ENCODE measurements around the gene ADD2.
"Not testable (repeated sequence)": the region's sequence is repeated elsewhere in the genome, so short reads cannot be mapped to it uniquely, and the experiment has no call there.

Gene ADD2

GRCh38 chr2:70806620-70807019 lies 38.6 kb upstream of the ADD2 start:
- no peak for DNase-seq (ENCODE audit: low read depth, low spot score)
- Histone ChIP-seq H3K36me3 (ENCODE audit: insufficient read depth, low read length) (no peaks in the 10 kb centered on the region), H3K9me3 (ENCODE audit: low read depth, low read length) (no peaks in the 10 kb centered on the region), H3K27ac (no peak overlapping the region), H3K4me3 (no peak overlapping the region), H3K9ac (ENCODE audit: insufficient read length) (no peak overlapping the region)
- TF ChIP-seq POLR2AphosphoS5 (IDR thresholded peaks at IDR 0.05; ENCODE audit: borderline replicate concordance, low read depth, low read length) (no peak), FOXP2 (optimal IDR thresholded peaks at IDR 0.05; ENCODE audit: control extremely low read depth, extremely low read length, insufficient read depth) (no peak), EZH2 (IDR thresholded peaks at IDR 0.05) (no peak)

- Histone ChIP-seq H3K27ac (no peak overlapping the region), H3K9me3 (ENCODE audit: low read depth, low read length) (no peaks in the 10 kb centered on the region), H3K4me3 (no peak overlapping the region), H3K9ac (ENCODE audit: insufficient read length) (no peak overlapping the region), H3K36me3 (ENCODE audit: insufficient read depth, low read length) (no peaks in the 10 kb centered on the region)
- DNase-seq (ENCODE audit: low read depth, low spot score) = no peak
- TF ChIP-seq EZH2 (IDR thresholded peaks at IDR 0.05) (no peak), POLR2AphosphoS5 (IDR thresholded peaks at IDR 0.05; ENCODE audit: borderline replicate concordance, low read depth, low read length) (no peak), FOXP2 (optimal IDR thresholded peaks at IDR 0.05; ENCODE audit: control extremely low read depth, extremely low read length, insufficient read depth) (no peak)
These were observed 38.0 kb upstream of the ADD2 start for GRCh38 chr2:70806013-70806412.

GRCh38 chr2:70801607-70802263 lies 33.7 kb upstream of the ADD2 start:
- DNase-seq (ENCODE audit: low read depth, low spot score) = no peak
- no peak overlapping the region for H3K27ac ChIP-seq

GRCh38 chr2:70799706-70800105 lies 31.7 kb upstream of the ADD2 start:
- Histone ChIP-seq H3K4me3 (no peak overlapping the region), H3K36me3 (ENCODE audit: insufficient read depth, low read length) (no peaks in the 10 kb centered on the region), H3K9me3 (ENCODE audit: low read depth, low read length) (no peaks in the 10 kb centered on the region), H3K27ac (no peak overlapping the region), H3K9ac (ENCODE audit: insufficient read length) (no peak overlapping the region)
- no peak for DNase-seq (ENCODE audit: low read depth, low spot score)
- TF ChIP-seq POLR2AphosphoS5 (IDR thresholded peaks at IDR 0.05; ENCODE audit: borderline replicate concordance, low read depth, low read length) (no peak), EZH2 (IDR thresholded peaks at IDR 0.05) (no peak), FOXP2 (optimal IDR thresholded peaks at IDR 0.05; ENCODE audit: control extremely low read depth, extremely low read length, insufficient read depth) (no peak)

More at GRCh38 chr2:70801607-70802263, 33.7 kb upstream of the ADD2 start:
- Histone ChIP-seq H3K9ac (ENCODE audit: insufficient read length) (no peak overlapping the region), H3K36me3 (ENCODE audit: insufficient read depth, low read length) (no peaks in the 10 kb centered on the region), H3K9me3 (ENCODE audit: low read depth, low read length) (no peaks in the 10 kb centered on the region), H3K4me3 (no peak overlapping the region)
- no peak for TF ChIP-seq POLR2AphosphoS5 (IDR thresholded peaks at IDR 0.05; ENCODE audit: borderline replicate concordance, low read depth, low read length)
- TF ChIP-seq FOXP2 (optimal IDR thresholded peaks at IDR 0.05; ENCODE audit: control extremely low read depth, extremely low read length, insufficient read depth) = no peak
- TF ChIP-seq EZH2 (IDR thresholded peaks at IDR 0.05) = no peak

- H3K9me3 ChIP-seq (ENCODE audit: low read depth, low read length); DNase-seq (ENCODE audit: low read depth, low spot score): not testable (repeated sequence)
These were observed 30.0 kb upstream of the ADD2 start for GRCh38 chr2:70797996-70798395.

GRCh38 chr2:70797506-70797905 lies 29.5 kb upstream of the ADD2 start:
- no peak overlapping the region for H3K27ac ChIP-seq
- no peaks in the 10 kb centered on the region for H3K9me3 ChIP-seq (ENCODE audit: low read depth, low read length)
- H3K4me3 ChIP-seq = no peak overlapping the region
- H3K36me3 ChIP-seq (ENCODE audit: insufficient read depth, low read length) = no peaks in the 10 kb centered on the region
- no peak overlapping the region for H3K9ac ChIP-seq (ENCODE audit: insufficient read length)
- no peak for TF ChIP-seq FOXP2 (optimal IDR thresholded peaks at IDR 0.05; ENCODE audit: control extremely low read depth, extremely low read length, insufficient read depth)
- no peak for TF ChIP-seq POLR2AphosphoS5 (IDR thresholded peaks at IDR 0.05; ENCODE audit: borderline replicate concordance, low read depth, low read length)
- TF ChIP-seq EZH2 (IDR thresholded peaks at IDR 0.05) = no peak
- no peak for DNase-seq (ENCODE audit: low read depth, low spot score)

More at GRCh38 chr2:70797996-70798395, 30.0 kb upstream of the ADD2 start:
- not testable (repeated sequence) for H3K36me3 ChIP-seq (ENCODE audit: insufficient read depth, low read length); H3K4me3 ChIP-seq; H3K27ac ChIP-seq; H3K9ac ChIP-seq (ENCODE audit: insufficient read length)

- H3K36me3 ChIP-seq (ENCODE audit: insufficient read depth, low read length) = no peaks in the 10 kb centered on the region
- no peak overlapping the region for H3K4me3 ChIP-seq
- H3K27ac ChIP-seq = no peak overlapping the region
- TF ChIP-seq EZH2 (IDR thresholded peaks at IDR 0.05) (no peak), FOXP2 (optimal IDR thresholded peaks at IDR 0.05; ENCODE audit: control extremely low read depth, extremely low read length, insufficient read depth) (no peak), POLR2AphosphoS5 (IDR thresholded peaks at IDR 0.05; ENCODE audit: borderline replicate concordance, low read depth, low read length) (no peak)
- no peaks in the 10 kb centered on the region for H3K9me3 ChIP-seq (ENCODE audit: low read depth, low read length)
- H3K9ac ChIP-seq (ENCODE audit: insufficient read length) = no peak overlapping the region
- no peak for DNase-seq (ENCODE audit: low read depth, low spot score)
These were observed 28.3 kb upstream of the ADD2 start for GRCh38 chr2:70796262-70796661.

- H3K4me3 ChIP-seq = no peak overlapping the region
- no peaks in the 10 kb centered on the region for H3K36me3 ChIP-seq (ENCODE audit: insufficient read depth, low read length)
- no peak overlapping the region for H3K9ac ChIP-seq (ENCODE audit: insufficient read length)
These were observed 27.4 kb upstream of the ADD2 start for GRCh38 chr2:70795164-70795995.

More at GRCh38 chr2:70795164-70795995, 27.4 kb upstream of the ADD2 start:
- TF ChIP-seq POLR2AphosphoS5 (IDR thresholded peaks at IDR 0.05; ENCODE audit: borderline replicate concordance, low read depth, low read length) = no peak
- Histone ChIP-seq H3K9me3 (ENCODE audit: low read depth, low read length) (no peaks in the 10 kb centered on the region), H3K27ac (no peak overlapping the region)
- DNase-seq (ENCODE audit: low read depth, low spot score) = no peak
